ENCODE measurements around the gene WFIKKN2. TPM values are rescaled to one million over a fixed set of nuclear protein-coding genes. Genes with fewer than 3 reads are reported as not detected.
A peak's percentile ranks its signal among the peaks of the same experiment; 100 is the strongest.

Gene WFIKKN2
- total RNA-seq, 2 experiments from 2014 or later: not detected

GRCh38 chr17:50818261-50818660 lies 17.1 kb upstream of the WFIKKN2 start:
- peaks cover 18% of the 10 kb centered on the region for H3K27me3 Mint-ChIP-seq
- DNase-seq: no peak
- H3K4me1 Mint-ChIP-seq: peaks cover 15% of the 10 kb centered on the region
- no peak overlapping the region for H3K27ac Mint-ChIP-seq
- H3K4me3 Mint-ChIP-seq: no peak overlapping the region
- no peaks in the 10 kb centered on the region for H3K36me3 Mint-ChIP-seq
- POLR2A ChIA-PET: no interaction called here
- no peaks in the 10 kb centered on the region for H3K9me3 Mint-ChIP-seq
- no peak for ATAC-seq (ENCODE audit: low read depth)

- POLR2A ChIA-PET: interaction anchor here (0.6 kb wide), 1 partner anchor 47 kb away, joined by 3 read pairs; the partner anchor contains the start of gene TOB1
- no peaks in the 10 kb centered on the region for H3K36me3 Mint-ChIP-seq
- no peak overlapping the region for H3K4me3 Mint-ChIP-seq
- H3K27me3 Mint-ChIP-seq: peaks cover 17% of the 10 kb centered on the region
- peak; percentile 46 for ATAC-seq (ENCODE audit: low read depth)
- H3K27ac Mint-ChIP-seq: no peak overlapping the region
- DNase-seq: no peak
- peaks cover 15% of the 10 kb centered on the region for H3K4me1 Mint-ChIP-seq
- H3K9me3 Mint-ChIP-seq: peaks cover 4% of the 10 kb centered on the region
Observed at GRCh38 chr17:50818921-50819657, 16.3 kb upstream of the WFIKKN2 start.

GRCh38 chr17:50820651-50821050 lies 14.7 kb upstream of the WFIKKN2 start:
- Mint-ChIP-seq H3K36me3 (no peaks in the 10 kb centered on the region), H3K9me3 (peaks cover 4% of the 10 kb centered on the region), H3K4me3 (no peak overlapping the region), H3K27me3 (peaks cover 14% of the 10 kb centered on the region), H3K27ac (no peak overlapping the region), H3K4me1 (peaks cover 12% of the 10 kb centered on the region)
- POLR2A ChIA-PET: no interaction called here
- no peak for DNase-seq
- no peak for ATAC-seq (ENCODE audit: low read depth)

- Mint-ChIP-seq H3K36me3 (no peaks in the 10 kb centered on the region), H3K4me1 (peaks cover 12% of the 10 kb centered on the region), H3K9me3 (peaks cover 4% of the 10 kb centered on the region), H3K27ac (no peak overlapping the region), H3K4me3 (no peak overlapping the region), H3K27me3 (peaks cover 4% of the 10 kb centered on the region)
- DNase-seq (no peak), ATAC-seq (ENCODE audit: low read depth) (no peak)
- POLR2A ChIA-PET: no interaction called here
Observed at GRCh38 chr17:50822550-50822949, 12.8 kb upstream of the WFIKKN2 start.

- ATAC-seq (ENCODE audit: low read depth) (no peak), DNase-seq (no peak)
- Mint-ChIP-seq H3K4me3 (no peak overlapping the region), H3K27ac (no peak overlapping the region), H3K4me1 (no peaks in the 10 kb centered on the region), H3K27me3 (peaks cover 12% of the 10 kb centered on the region), H3K9me3 (peaks cover 4% of the 10 kb centered on the region), H3K36me3 (no peaks in the 10 kb centered on the region)
- POLR2A ChIA-PET: no interaction called here
Observed at GRCh38 chr17:50824429-50824828, 11.0 kb upstream of the WFIKKN2 start.

- Mint-ChIP-seq H3K4me1 (no peaks in the 10 kb centered on the region), H3K27ac (no peak overlapping the region), H3K9me3 (peaks cover 4% of the 10 kb centered on the region), H3K4me3 (no peak overlapping the region), H3K36me3 (no peaks in the 10 kb centered on the region), H3K27me3 (peaks cover 12% of the 10 kb centered on the region)
- no peak for DNase-seq
- no peak for ATAC-seq (ENCODE audit: low read depth)
- POLR2A ChIA-PET: no interaction called here
Observed at GRCh38 chr17:50825188-50825587, 10.2 kb upstream of the WFIKKN2 start.

- H3K36me3 Mint-ChIP-seq: no peaks in the 10 kb centered on the region
- peaks cover 8% of the 10 kb centered on the region for H3K27me3 Mint-ChIP-seq
- DNase-seq (no peak), ATAC-seq (ENCODE audit: low read depth) (no peak)
- H3K4me3 Mint-ChIP-seq: no peak overlapping the region
- POLR2A ChIA-PET: interaction anchor here (1.0 kb wide), 1 partner anchor 12 kb away, joined by 4 read pairs; no protein-coding TSS in a partner anchor
- no peaks in the 10 kb centered on the region for H3K4me1 Mint-ChIP-seq
- H3K9me3 Mint-ChIP-seq: peaks cover 3% of the 10 kb centered on the region
- H3K27ac Mint-ChIP-seq: no peak overlapping the region
Observed at GRCh38 chr17:50828508-50829170, 6.7 kb upstream of the WFIKKN2 start.

GRCh38 chr17:50829332-50829731 lies 6.1 kb upstream of the WFIKKN2 start:
- H3K36me3 Mint-ChIP-seq: no peaks in the 10 kb centered on the region
- H3K27ac Mint-ChIP-seq: no peak overlapping the region
- H3K27me3 Mint-ChIP-seq: peaks cover 9% of the 10 kb centered on the region
- H3K4me3 Mint-ChIP-seq: no peak overlapping the region
- H3K4me1 Mint-ChIP-seq: no peaks in the 10 kb centered on the region
- DNase-seq (no peak), ATAC-seq (ENCODE audit: low read depth) (no peak)
- POLR2A ChIA-PET: no interaction called here
- H3K9me3 Mint-ChIP-seq: no peaks in the 10 kb centered on the region

- POLR2A ChIA-PET: no interaction called here
- DNase-seq (no peak), ATAC-seq (ENCODE audit: low read depth) (no peak)
- Mint-ChIP-seq H3K36me3 (no peaks in the 10 kb centered on the region), H3K9me3 (no peaks in the 10 kb centered on the region), H3K27ac (no peak overlapping the region), H3K4me3 (no peak overlapping the region), H3K27me3 (peaks cover 18% of the 10 kb centered on the region), H3K4me1 (no peaks in the 10 kb centered on the region)
Observed at GRCh38 chr17:50830352-50830751, 5.0 kb upstream of the WFIKKN2 start.

GRCh38 chr17:50830994-50831393 lies 4.4 kb upstream of the WFIKKN2 start:
- POLR2A ChIA-PET: no interaction called here
- no peak overlapping the region for H3K4me3 Mint-ChIP-seq
- H3K27me3 Mint-ChIP-seq: peaks cover 21% of the 10 kb centered on the region
- no peaks in the 10 kb centered on the region for H3K36me3 Mint-ChIP-seq
- no peaks in the 10 kb centered on the region for H3K4me1 Mint-ChIP-seq
- ATAC-seq (ENCODE audit: low read depth) (no peak), DNase-seq (no peak)
- H3K27ac Mint-ChIP-seq: no peak overlapping the region
- H3K9me3 Mint-ChIP-seq: no peaks in the 10 kb centered on the region

- no peaks in the 10 kb centered on the region for H3K9me3 Mint-ChIP-seq
- POLR2A ChIA-PET: no interaction called here
- no peak overlapping the region for H3K27ac Mint-ChIP-seq
- DNase-seq (no peak), ATAC-seq (ENCODE audit: low read depth) (no peak)
- no peaks in the 10 kb centered on the region for H3K4me1 Mint-ChIP-seq
- no peaks in the 10 kb centered on the region for H3K36me3 Mint-ChIP-seq
- peaks cover 21% of the 10 kb centered on the region for H3K27me3 Mint-ChIP-seq
- no peak overlapping the region for H3K4me3 Mint-ChIP-seq
Observed at GRCh38 chr17:50831471-50831928, 3.9 kb upstream of the WFIKKN2 start.

GRCh38 chr17:50832267-50832863 lies 3.0 kb upstream of the WFIKKN2 start:
- no peak overlapping the region for H3K4me3 Mint-ChIP-seq
- H3K27ac Mint-ChIP-seq: no peak overlapping the region
- no peaks in the 10 kb centered on the region for H3K4me1 Mint-ChIP-seq
- H3K36me3 Mint-ChIP-seq: no peaks in the 10 kb centered on the region
- H3K9me3 Mint-ChIP-seq: no peaks in the 10 kb centered on the region
- no peak for ATAC-seq (ENCODE audit: low read depth)
- peaks cover 21% of the 10 kb centered on the region for H3K27me3 Mint-ChIP-seq
- POLR2A ChIA-PET: no interaction called here
- DNase-seq: no peak

- no peaks in the 10 kb centered on the region for H3K9me3 Mint-ChIP-seq
- no peaks in the 10 kb centered on the region for H3K4me1 Mint-ChIP-seq
- POLR2A ChIA-PET: no interaction called here
- H3K4me3 Mint-ChIP-seq: no peak overlapping the region
- ATAC-seq (ENCODE audit: low read depth) (no peak), DNase-seq (no peak)
- peaks cover 20% of the 10 kb centered on the region for H3K27me3 Mint-ChIP-seq
- H3K36me3 Mint-ChIP-seq: no peaks in the 10 kb centered on the region
- no peak overlapping the region for H3K27ac Mint-ChIP-seq
Observed at GRCh38 chr17:50832864-50833381, 2.5 kb upstream of the WFIKKN2 start.
